ENCODE results near the gene ADGRG3. TPM values are rescaled to one million over a fixed set of nuclear protein-coding genes. Genes with fewer than 3 reads are reported as not detected.

Gene ADGRG3
- polyA plus RNA-seq, 1 donor (not counting 4 experiments of a cell fraction or from before 2014, with no cell fraction given): not detected

GRCh38 chr16:57681950-57682728 lies 14.0 kb downstream of the ADGRG3 start:
- H3K27me3 ChIP-seq (ENCODE audit: control insufficient read depth, extremely low read depth, insufficient read depth, low read length): no peaks in the 10 kb centered on the region
- no peaks in the 10 kb centered on the region for H3K9me1 ChIP-seq (ENCODE audit: control insufficient read depth, extremely low read depth, insufficient read depth, low read length)
- no peaks in the 10 kb centered on the region for H3K4me1 ChIP-seq (ENCODE audit: control insufficient read depth, extremely low read depth, insufficient read depth, low read length)
- H3K4me3 ChIP-seq (ENCODE audit: control insufficient read depth in 2 of 3, extremely low read depth in 1 of 3, insufficient read depth in 2 of 3, low read depth in 1 of 3, low read length in 3 of 3): no peak overlapping the region
- H3K27ac ChIP-seq (ENCODE audit: control insufficient read depth, insufficient read depth, low read length): no peak overlapping the region
- H3K9me3 ChIP-seq (ENCODE audit: control insufficient read depth, low read depth, low read length): no peaks in the 10 kb centered on the region
- no peak overlapping the region for H2AFZ ChIP-seq (ENCODE audit: control insufficient read depth, low read length)
- TF ChIP-seq CTCF (optimal IDR thresholded peaks at IDR 0.05 in 1 of 3, IDR thresholded peaks at IDR 0.05 in 1 of 3, conservative IDR thresholded peaks at IDR 0.05 in 1 of 3; ENCODE audit: extremely low read depth in 1 of 3, insufficient read depth in 2 of 3, low read length in 3 of 3): no peak
- no peak for TF ChIP-seq EZH2 (IDR thresholded peaks at IDR 0.05; ENCODE audit: low read length)
- FAIRE-seq: no peak
- no peaks in the 10 kb centered on the region for H4K20me1 ChIP-seq (ENCODE audit: control insufficient read depth, extremely low read depth, insufficient read depth, low read length)
- H3K36me3 ChIP-seq (ENCODE audit: control insufficient read depth in 2 of 2, extremely low read depth in 1 of 2, insufficient read depth in 2 of 2, low read length in 2 of 2): no peaks in the 10 kb centered on the region
- DNase-seq (ENCODE audit: low read depth, low spot score): no peak
- no peak overlapping the region for H3K9ac ChIP-seq (ENCODE audit: control insufficient read depth, extremely low read depth, insufficient read depth, low read length)
- dilution Hi-C loops (cut with MboI; ENCODE audit: extremely low pct_ligation_motif_present, low sequenced_read_pairs): no loop called here
- H3K79me2 ChIP-seq (ENCODE audit: control insufficient read depth, insufficient read depth, low read length): no peaks in the 10 kb centered on the region
- no peak overlapping the region for H3K4me2 ChIP-seq (ENCODE audit: control insufficient read depth, extremely low read depth, insufficient read depth, low read depth, low read length)

- dilution Hi-C loops (cut with MboI; ENCODE audit: extremely low pct_ligation_motif_present, low sequenced_read_pairs): no loop called here
- H3K9me1 ChIP-seq (ENCODE audit: control insufficient read depth, extremely low read depth, insufficient read depth, low read length): no peaks in the 10 kb centered on the region
- H3K9me3 ChIP-seq (ENCODE audit: control insufficient read depth, low read depth, low read length): no peaks in the 10 kb centered on the region
- no peak overlapping the region for H3K27ac ChIP-seq (ENCODE audit: control insufficient read depth, insufficient read depth, low read length)
- no peaks in the 10 kb centered on the region for H3K79me2 ChIP-seq (ENCODE audit: control insufficient read depth, insufficient read depth, low read length)
- H3K9ac ChIP-seq (ENCODE audit: control insufficient read depth, extremely low read depth, insufficient read depth, low read length): no peak overlapping the region
- no peaks in the 10 kb centered on the region for H3K4me1 ChIP-seq (ENCODE audit: control insufficient read depth, extremely low read depth, insufficient read depth, low read length)
- no peak overlapping the region for H3K4me3 ChIP-seq (ENCODE audit: control insufficient read depth in 2 of 3, extremely low read depth in 1 of 3, insufficient read depth in 2 of 3, low read depth in 1 of 3, low read length in 3 of 3)
- no peaks in the 10 kb centered on the region for H3K36me3 ChIP-seq (ENCODE audit: control insufficient read depth in 2 of 2, extremely low read depth in 1 of 2, insufficient read depth in 2 of 2, low read length in 2 of 2)
- no peaks in the 10 kb centered on the region for H3K27me3 ChIP-seq (ENCODE audit: control insufficient read depth, extremely low read depth, insufficient read depth, low read length)
- FAIRE-seq (no peak), DNase-seq (ENCODE audit: low read depth, low spot score) (no peak)
- no peak overlapping the region for H3K4me2 ChIP-seq (ENCODE audit: control insufficient read depth, extremely low read depth, insufficient read depth, low read depth, low read length)
- TF ChIP-seq EZH2 (IDR thresholded peaks at IDR 0.05; ENCODE audit: low read length) (no peak), CTCF (optimal IDR thresholded peaks at IDR 0.05 in 1 of 3, IDR thresholded peaks at IDR 0.05 in 1 of 3, conservative IDR thresholded peaks at IDR 0.05 in 1 of 3; ENCODE audit: extremely low read depth in 1 of 3, insufficient read depth in 2 of 3, low read length in 3 of 3) (no peak)
- H2AFZ ChIP-seq (ENCODE audit: control insufficient read depth, low read length): no peak overlapping the region
- H4K20me1 ChIP-seq (ENCODE audit: control insufficient read depth, extremely low read depth, insufficient read depth, low read length): no peaks in the 10 kb centered on the region
These were observed 14.9 kb downstream of the ADGRG3 start for GRCh38 chr16:57682809-57683635.
